PFSK-1 (cell line): ENCODE measurements around the gene SCAF1.

Source experiments
- FOXP2 ChIP-seq: optimal IDR thresholded peaks from 2 replicates; pipeline ENCODE3; 2011; ENCODE audit warnings: borderline replicate concordance, control low read depth, inconsistent platforms; ENCODE audit not compliant: insufficient read depth; ENCODE audit errors: extremely low read length, extremely low read depth
- SIN3A ChIP-seq: IDR thresholded peaks from 2 replicates; pipeline ENCODE4 v1.6.1; 2012; ENCODE audit warnings: mild to moderate bottlenecking, low read length, moderate library complexity, borderline replicate concordance; ENCODE audit not compliant: insufficient read depth
- TAF1 ChIP-seq: IDR thresholded peaks from 2 replicates; pipeline ENCODE4 v1.6.1; 2012; ENCODE audit warnings: low read length, control low read depth, borderline replicate concordance; ENCODE audit not compliant: insufficient read depth

DNA sequence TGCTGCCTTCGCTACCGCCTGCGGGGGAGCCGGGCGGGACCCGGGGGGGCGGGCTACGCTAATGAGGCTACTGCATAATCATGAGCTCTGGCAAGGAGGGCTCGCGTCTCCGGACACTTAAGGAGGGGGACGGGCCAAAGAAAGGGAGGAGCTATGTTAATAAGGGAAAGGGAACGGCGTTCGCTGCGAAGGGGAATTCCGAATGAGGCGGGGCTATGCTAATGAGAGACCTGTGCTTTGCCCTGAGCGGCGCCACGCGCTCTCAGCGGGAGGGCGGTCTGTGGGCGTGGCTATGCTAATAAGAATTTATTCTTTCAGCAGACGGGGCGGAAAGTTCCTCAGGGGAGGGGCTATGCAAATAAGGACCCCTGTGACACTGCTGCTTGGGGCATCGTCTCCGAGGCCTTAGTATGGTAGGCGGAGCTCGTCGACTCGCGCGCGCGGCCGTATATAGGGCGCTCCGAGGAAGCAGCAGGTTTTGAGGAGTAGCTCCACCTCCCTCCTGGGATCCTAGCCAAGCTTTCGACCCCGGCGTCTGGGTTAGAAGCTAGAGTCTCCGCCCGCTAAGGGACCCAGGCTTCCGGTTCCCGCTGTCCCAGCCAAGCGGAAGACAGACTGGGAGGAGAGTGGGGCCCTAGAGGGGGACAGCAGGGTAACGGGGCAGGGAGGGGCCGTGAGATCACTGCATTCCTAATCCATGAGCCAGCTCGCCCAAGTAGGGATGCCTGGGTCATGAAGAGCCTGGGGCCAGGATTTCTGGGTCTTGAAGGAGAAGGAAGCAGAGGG is 1.7 kb upstream of the SCAF1 start, which contains the start of gene RRAS:
- TF ChIP-seq TAF1 (no peak), FOXP2 (peak; percentile 82), SIN3A (peak; percentile 54; the same call in 1 of the 2 replicates)
